PC-3 (cell line): ENCODE measurements around the gene TRIM38. TPM values are rescaled to one million over a fixed set of nuclear protein-coding genes. Genes with fewer than 3 reads are reported as not detected.

Experiments used
- ATAC-seq: fragments of 200-7000 bp; cut with Tn5 transposase; 2 replicates; pipeline ENCODE4 v1.9.1; 2020; ENCODE audit warnings: mild to moderate bottlenecking, moderate library complexity
- BruUV-seq: library from RNA; stranded (reverse); fragments of 400-500 nt; replicated peaks from 2 replicates; lab custom pipeline; 2021; lab: Mats Ljungman, UMichigan
- CTCF ChIA-PET: fragments of 300-600 bp; sonication (Branson Sonifier 250); formaldehyde crosslinking; loops from one replicate; lab custom pipeline; 2022; ENCODE audit warnings: antibody characterized with exemption; lab: Charles Lee
- POLR2A ChIA-PET: fragments of 300-600 bp; sonication (Branson Sonifier 250); formaldehyde crosslinking; loops from one replicate; lab custom pipeline; 2022; ENCODE audit warnings: antibody characterized with exemption; ENCODE audit not compliant: unreplicated experiment; lab: Charles Lee
- DNase-seq: peaks from one replicate; pipeline ENCODE4 v3.0.0-alpha.2; 2015
- H2AFZ ChIP-seq: fragments of 300-600 bp; sonication (generic); 2 replicates; pipeline ENCODE4 v1.6.0; 2016; ENCODE audit warnings: antibody characterized with exemption, low read length
- H3F3A ChIP-seq: fragments of 300-600 bp; sonication (generic); one replicate; pipeline ENCODE4 v1.6.0; 2017; ENCODE audit warnings: antibody characterized with exemption, low read length, control low read depth, mild to moderate bottlenecking; ENCODE audit not compliant: unreplicated experiment
- H3K27ac ChIP-seq: fragments of 300-600 bp; sonication (generic); 2 replicates; pipeline ENCODE4 v1.5.1; 2016; ENCODE audit warnings: mild to moderate bottlenecking, low read length
- H3K27me3 ChIP-seq: fragments of 300-600 bp; sonication (generic); 2 replicates; pipeline ENCODE4 v1.6.1; 2016; ENCODE audit warnings: low read length, mixed read lengths
- H3K36me3 ChIP-seq: fragments of 300-600 bp; sonication (generic); 2 replicates; pipeline ENCODE4 v1.6.1; 2016; ENCODE audit warnings: low read depth, mixed run types, low read length, mixed read lengths
- H3K4me1 ChIP-seq: fragments of 300-600 bp; sonication (generic); 2 replicates; pipeline ENCODE4 v1.5.1; 2016; ENCODE audit warnings: low read length; ENCODE audit not compliant: insufficient read depth
- H3K4me2 ChIP-seq: fragments of 300-600 bp; sonication (generic); 2 replicates; pipeline ENCODE4 v1.6.0; 2016; ENCODE audit warnings: low read length
- H3K4me3 ChIP-seq: fragments of 300-600 bp; sonication (generic); 2 replicates; pipeline ENCODE4 v1.5.1; 2016; ENCODE audit warnings: mild to moderate bottlenecking, low read length, mixed read lengths
- H3K79me2 ChIP-seq: fragments of 300-600 bp; sonication (generic); 2 replicates; pipeline ENCODE4 v1.6.1; 2017; ENCODE audit warnings: low read length, mixed read lengths
- H3K9ac ChIP-seq: fragments of 300-600 bp; sonication (generic); 2 replicates; pipeline ENCODE4 v1.6.0; 2016; ENCODE audit warnings: mild to moderate bottlenecking, low read length
- H3K9me2 ChIP-seq: fragments of 300-600 bp; sonication (generic); replicated peaks from 2 replicates; pipeline ENCODE4 v1.6.1; 2016; ENCODE audit warnings: mixed run types, low read length, mixed read lengths
- H3K9me3 ChIP-seq: fragments of 300-600 bp; sonication (generic); 2 replicates; pipeline ENCODE4 v1.6.1; 2016; ENCODE audit warnings: low read length, mixed read lengths
- H4K20me1 ChIP-seq: fragments of 300-600 bp; sonication (generic); 2 replicates; pipeline ENCODE4 v1.6.1; 2016; ENCODE audit warnings: low read length, mixed read lengths
- EZH2 ChIP-seq: fragments of 300-600 bp; sonication (generic); IDR thresholded peaks from one replicate; pipeline ENCODE4 v1.6.1; 2017; ENCODE audit warnings: antibody characterized with exemption, mild to moderate bottlenecking, low read length; ENCODE audit not compliant: unreplicated experiment
- EZH2phosphoT487 ChIP-seq: fragments of 300-600 bp; sonication (generic); IDR thresholded peaks from 2 replicates; pipeline ENCODE4 v1.6.1; 2018; ENCODE audit warnings: mild to moderate bottlenecking, antibody characterized with exemption, low read length, borderline replicate concordance
- intact Hi-C: fragments of 100-400 bp; cut with micrococcal nuclease; formaldehyde crosslinking; loops from 2 replicates; pipeline ENCODE4 v1.9.0; 2023
- total RNA-seq: library from RNA; depleted of rRNA; stranded (reverse); fragments of >200 nt; gene quantifications from 2 replicates; pipeline ENCODE4 v1.2.3, GENCODE V29; 2014
- TF ChIP-seq, protein P1 (sequence below): fragments of 300-600 bp; sonication (generic); conservative IDR thresholded peaks from 2 replicates; pipeline ENCODE4 v1.5.1; 2017; ENCODE audit warnings: antibody characterized with exemption, low read depth, mild to moderate bottlenecking, low read length

The TRIM38 gene
- total RNA-seq, 1 experiment from 2014 or later, result 5.6 TPM

DNA sequence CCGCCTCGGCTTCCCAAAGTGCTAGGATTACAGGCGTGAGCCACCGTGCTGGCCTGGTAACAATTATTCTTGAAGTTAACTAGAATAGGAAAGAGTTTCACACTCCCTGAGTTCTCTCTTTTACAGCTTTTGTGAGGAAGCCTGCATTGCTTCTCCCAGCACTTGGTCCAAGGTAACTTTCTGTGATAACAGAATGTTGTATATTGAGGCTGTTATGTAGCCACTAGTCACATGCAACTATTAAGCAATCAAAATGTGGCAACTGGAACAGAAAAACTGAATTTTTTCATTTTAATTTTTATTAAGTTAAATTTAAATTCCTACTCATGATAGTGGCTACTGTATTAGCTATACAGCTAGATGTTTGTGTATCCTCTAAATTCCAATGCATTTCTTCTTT is 2.5 kb downstream of the TRIM38 start:
- Histone ChIP-seq H3K4me1 (peaks cover 25% of the 10 kb centered on the region), H3K79me2 (peaks cover 21% of the 10 kb centered on the region), H3K9me3 (no peaks in the 10 kb centered on the region), H3K36me3 (peaks cover 18% of the 10 kb centered on the region), H2AFZ (no peak overlapping the region), H3K27ac (no peak overlapping the region), H3K9ac (no peak overlapping the region), H4K20me1 (peaks cover 4% of the 10 kb centered on the region; the same call in 1 of the 2 replicates), H3K27me3 (no peaks in the 10 kb centered on the region), H3K4me2 (no peak overlapping the region), H3F3A (no peaks in the 10 kb centered on the region), H3K9me2 (no peaks in the 10 kb centered on the region), H3K4me3 (no peak overlapping the region)
- DNase-seq (no peak), ATAC-seq (no peak)
- CTCF ChIA-PET, result interaction anchor here (0.6 kb wide), 1 partner anchor 178 kb away, joined by 5 read pairs; no protein-coding TSS in a partner anchor
- no peak for TF ChIP-seq EZH2phosphoT487
- no peak for TF ChIP-seq EZH2
- TF ChIP-seq, protein P1, sequence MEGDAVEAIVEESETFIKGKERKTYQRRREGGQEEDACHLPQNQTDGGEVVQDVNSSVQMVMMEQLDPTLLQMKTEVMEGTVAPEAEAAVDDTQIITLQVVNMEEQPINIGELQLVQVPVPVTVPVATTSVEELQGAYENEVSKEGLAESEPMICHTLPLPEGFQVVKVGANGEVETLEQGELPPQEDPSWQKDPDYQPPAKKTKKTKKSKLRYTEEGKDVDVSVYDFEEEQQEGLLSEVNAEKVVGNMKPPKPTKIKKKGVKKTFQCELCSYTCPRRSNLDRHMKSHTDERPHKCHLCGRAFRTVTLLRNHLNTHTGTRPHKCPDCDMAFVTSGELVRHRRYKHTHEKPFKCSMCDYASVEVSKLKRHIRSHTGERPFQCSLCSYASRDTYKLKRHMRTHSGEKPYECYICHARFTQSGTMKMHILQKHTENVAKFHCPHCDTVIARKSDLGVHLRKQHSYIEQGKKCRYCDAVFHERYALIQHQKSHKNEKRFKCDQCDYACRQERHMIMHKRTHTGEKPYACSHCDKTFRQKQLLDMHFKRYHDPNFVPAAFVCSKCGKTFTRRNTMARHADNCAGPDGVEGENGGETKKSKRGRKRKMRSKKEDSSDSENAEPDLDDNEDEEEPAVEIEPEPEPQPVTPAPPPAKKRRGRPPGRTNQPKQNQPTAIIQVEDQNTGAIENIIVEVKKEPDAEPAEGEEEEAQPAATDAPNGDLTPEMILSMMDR, result no peak
- POLR2A ChIA-PET, result no interaction called here
- no TSS peak for BruUV-seq
- intact Hi-C loops, result no loop called here

DNA sequence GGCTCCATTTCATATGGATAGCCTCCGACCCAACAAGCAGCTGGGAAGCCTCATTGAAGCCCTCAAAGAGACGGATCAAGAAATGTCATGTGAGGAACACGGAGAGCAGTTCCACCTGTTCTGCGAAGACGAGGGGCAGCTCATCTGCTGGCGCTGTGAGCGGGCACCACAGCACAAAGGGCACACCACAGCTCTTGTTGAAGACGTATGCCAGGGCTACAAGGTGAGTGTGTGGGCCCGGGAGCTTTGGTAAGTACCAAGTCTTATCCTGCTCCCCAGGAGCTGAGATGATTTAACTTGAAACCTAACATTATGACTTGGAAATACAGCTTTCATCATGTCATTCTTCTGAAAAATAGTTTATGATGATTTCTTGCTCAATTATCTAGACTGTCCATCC is 4.1 kb downstream of the TRIM38 start:
- Histone ChIP-seq H3K4me3 (no peak overlapping the region), H3K9me3 (no peaks in the 10 kb centered on the region), H3K36me3 (peaks cover 22% of the 10 kb centered on the region), H3K4me2 (no peak overlapping the region), H3K4me1 (peaks cover 34% of the 10 kb centered on the region), H3K27ac (no peak overlapping the region), H3K27me3 (no peaks in the 10 kb centered on the region), H2AFZ (no peak overlapping the region), H3F3A (no peaks in the 10 kb centered on the region), H3K9me2 (no peaks in the 10 kb centered on the region), H4K20me1 (peaks cover 4% of the 10 kb centered on the region; the same call in 1 of the 2 replicates), H3K79me2 (peaks cover 21% of the 10 kb centered on the region), H3K9ac (no peak overlapping the region)
- DNase-seq, result no peak
- intact Hi-C loops, result no loop called here
- no peak for ATAC-seq
- no TSS peak for BruUV-seq
- POLR2A ChIA-PET, result no interaction called here
- TF ChIP-seq EZH2phosphoT487 (no peak), EZH2 (no peak)
- TF ChIP-seq, protein P1, result no peak
- CTCF ChIA-PET, result no interaction called here

DNA sequence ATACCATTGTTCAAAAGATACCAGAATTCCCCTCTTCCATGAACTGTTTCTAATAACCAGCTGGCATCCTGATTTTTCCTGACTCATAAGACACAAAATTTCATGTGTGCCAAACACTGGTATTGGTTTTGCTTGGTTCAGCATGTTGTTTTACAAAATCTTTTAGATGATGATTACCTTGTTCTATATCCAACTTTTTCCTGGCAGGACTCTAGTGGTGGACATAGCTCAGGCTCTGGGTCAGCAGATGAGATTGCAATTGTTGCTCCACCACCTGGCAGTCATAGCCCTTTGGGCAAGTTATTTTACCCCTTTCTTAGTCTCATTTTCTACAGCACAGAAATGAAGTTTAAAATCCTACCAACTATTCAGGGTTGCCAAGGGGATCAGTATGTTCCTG is 6.2 kb downstream of the TRIM38 start:
- Histone ChIP-seq H3F3A (no peaks in the 10 kb centered on the region), H3K79me2 (peaks cover 12% of the 10 kb centered on the region), H3K9ac (no peak overlapping the region), H3K4me3 (no peak overlapping the region), H3K36me3 (peaks cover 42% of the 10 kb centered on the region), H4K20me1 (peaks cover 4% of the 10 kb centered on the region; the same call in 1 of the 2 replicates), H3K4me1 (peaks cover 29% of the 10 kb centered on the region), H3K27me3 (no peaks in the 10 kb centered on the region), H3K9me3 (no peaks in the 10 kb centered on the region), H3K27ac (no peak overlapping the region), H3K9me2 (no peaks in the 10 kb centered on the region), H3K4me2 (no peak overlapping the region), H2AFZ (no peak overlapping the region)
- ChIA-PET CTCF (no interaction called here), POLR2A (no interaction called here)
- no peak for TF ChIP-seq EZH2phosphoT487
- TF ChIP-seq EZH2, result no peak
- TF ChIP-seq, protein P1, result no peak
- no peak for DNase-seq
- BruUV-seq, result no TSS peak
- intact Hi-C loops, result no loop called here
- no peak for ATAC-seq
